Upper lobe of left lung (tissue), 6 donors: ENCODE data around the gene GNL3L. TPM values are rescaled to one million over a fixed set of nuclear protein-coding genes. Genes with fewer than 3 reads are reported as not detected.
A peak's percentile ranks its signal among the peaks of the same experiment; 100 is the strongest.

Source experiments
- ATAC-seq, 2 donors: fragments of 200-7000 bp; cut with Tn5 transposase; one replicate each; pipeline ENCODE4 v1.9.1; 2022; ENCODE audit warnings: mild to moderate bottlenecking in 2 of 2, moderate library complexity in 2 of 2; ENCODE audit not compliant: low FRiP score in 2 of 2
- DNase-seq, 2 donors: peaks; one replicate each; pipeline ENCODE4 v3.0.0-alpha.2; 2019 to 2020
- H3K27ac ChIP-seq, 4 donors: fragments of 200-600 bp; sonication (generic); one replicate each; pipeline ENCODE4 v1.5.1; 2016 to 2019
- H3K27me3 ChIP-seq, 4 donors: fragments of 200-600 bp; sonication (generic); one replicate each; pipeline ENCODE4 v1.5.1; 2017 to 2019
- H3K36me3 ChIP-seq, 4 donors: fragments of 200-600 bp; sonication (generic); one replicate each; pipeline ENCODE4 v1.5.1; 2016 to 2019
- H3K4me1 ChIP-seq, 4 donors: fragments of 200-600 bp; sonication (generic); one replicate each; pipeline ENCODE4 v1.5.1; 2018 to 2019
- H3K4me3 ChIP-seq, 4 donors: fragments of 200-600 bp; sonication (generic); one replicate each; pipeline ENCODE4 v1.5.1; 2017 to 2019; ENCODE audit warnings: mild to moderate bottlenecking in 2 of 4, moderate library complexity in 1 of 4
- H3K9me3 ChIP-seq, 4 donors: fragments of 200-600 bp; sonication (generic); one replicate each; pipeline ENCODE4 v1.5.1; 2018 to 2019
- CTCF ChIP-seq, 6 experiments: fragments of 450-650 bp in 4 of 6; fragments of 200-600 bp in 2 of 6; sonication (generic) in 2 of 6; IDR thresholded peaks; one replicate each; pipeline ENCODE4 v1.5.1; 2016 to 2019; ENCODE audit warnings: antibody characterized with exemption in 6 of 6
- EP300 ChIP-seq, 4 donors: sonication (generic); formaldehyde crosslinking; IDR thresholded peaks; one replicate each; pipeline ENCODE4 v1.5.1; 2017; ENCODE audit warnings: antibody characterized with exemption in 4 of 4, control low read depth in 2 of 4
- POLR2A ChIP-seq, 4 donors: fragments of 450-650 bp; IDR thresholded peaks; one replicate each; pipeline ENCODE4 v1.5.1; 2016 to 2017; ENCODE audit warnings: antibody characterized with exemption in 4 of 4, mild to moderate bottlenecking in 2 of 4
- POLR2AphosphoS5 ChIP-seq, 2 donors: sonication (generic); formaldehyde crosslinking; IDR thresholded peaks; one replicate each; pipeline ENCODE4 v1.5.1; 2017; ENCODE audit warnings: antibody characterized with exemption in 2 of 2
- WGBS, 2 donors: methylation state at CpG; one replicate each; pipeline ENCODE4 v1.1.5; 2017 to 2018; 5-methylcytosine and 5-hydroxymethylcytosine counted together
- total RNA-seq, 6 donors: library from RNA; depleted of rRNA in 4 of 6; stranded (reverse); fragments of >200 nt in 4 of 6; gene quantifications; one replicate each; pipeline versions ENCODE4 v1.1.0 to v1.2.1, GENCODE V29; 2016 to 2021
- donor health status: DM: no; HTN: no; CAD: no; lungs with moderate emphysema.
- donor health status: DM: no; HTN: yes; CAD: no; lungs with severe emphysema.

Gene GNL3L
- total RNA-seq, 6 donors from 2014 or later = 24.6 to 37.7 (median 29.3) TPM

GRCh38 chrX:54496517-54496852 is 33.5 kb upstream of the GNL3L start:
- Histone ChIP-seq H3K36me3 (no peaks in the 10 kb centered on the region), H3K9me3 (no peaks in the 10 kb centered on the region), H3K4me3 (peak overlapping the region in 3 of 4 donors; percentile 58 to 67 (median 65)), H3K4me1 (peaks cover 0 to 5% (median 0%) of the 10 kb centered on the region in 4 donors), H3K27me3 (peaks cover 0 to 11% (median 0%) of the 10 kb centered on the region in 4 donors), H3K27ac (peak overlapping the region in 2 of 4 donors; percentile 64 to 83)
- no peak for TF ChIP-seq CTCF (IDR thresholded peaks at IDR 0.05)
- TF ChIP-seq EP300 (IDR thresholded peaks at IDR 0.05) = no peak
- TF ChIP-seq POLR2AphosphoS5 (IDR thresholded peaks at IDR 0.05) = no peak
- TF ChIP-seq POLR2A (IDR thresholded peaks at IDR 0.05) = no peak
- DNase-seq (no peak), ATAC-seq (no peak)
- WGBS, 2 donors = 51 to 79% methylated on average over 5 of the region's 5 CpGs

- 87 to 91% methylated on average over 6 of the region's 6 CpGs for WGBS, 2 donors
- Histone ChIP-seq H3K27ac (no peak overlapping the region), H3K27me3 (peaks cover 0 to 11% (median 0%) of the 10 kb centered on the region in 4 donors), H3K4me1 (peaks cover 0 to 5% (median 0%) of the 10 kb centered on the region in 4 donors), H3K9me3 (no peaks in the 10 kb centered on the region), H3K4me3 (no peak overlapping the region), H3K36me3 (no peaks in the 10 kb centered on the region)
- no peak for ATAC-seq
- DNase-seq = no peak
- TF ChIP-seq CTCF (IDR thresholded peaks at IDR 0.05) = no peak
- no peak for TF ChIP-seq POLR2AphosphoS5 (IDR thresholded peaks at IDR 0.05)
- no peak for TF ChIP-seq EP300 (IDR thresholded peaks at IDR 0.05)
- no peak for TF ChIP-seq POLR2A (IDR thresholded peaks at IDR 0.05)
These were observed 33.1 kb upstream of the GNL3L start for GRCh38 chrX:54496936-54497335.

DNA sequence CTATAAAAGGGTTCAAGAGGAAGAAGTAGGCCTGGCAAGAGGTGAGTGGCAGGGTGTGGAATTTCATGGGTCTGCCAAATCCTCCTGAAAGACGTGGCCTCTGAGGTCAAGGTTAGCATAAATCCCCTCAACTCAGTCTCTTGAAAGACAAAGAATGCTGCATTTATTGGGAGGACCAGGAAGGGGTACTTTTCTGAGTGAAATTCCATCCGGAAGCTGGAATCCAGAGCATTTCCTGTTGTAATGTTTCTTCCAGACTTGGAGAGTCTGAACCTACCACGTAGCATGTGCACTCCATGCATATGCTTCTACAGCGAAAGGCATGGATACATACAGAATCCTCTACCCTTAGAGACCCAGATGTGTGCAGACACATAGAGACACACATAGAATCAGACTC is 20.6 kb upstream of the GNL3L start:
- Histone ChIP-seq H3K9me3 (no peaks in the 10 kb centered on the region), H3K4me3 (no peak overlapping the region), H3K27ac (no peak overlapping the region), H3K36me3 (no peaks in the 10 kb centered on the region), H3K4me1 (no peaks in the 10 kb centered on the region), H3K27me3 (no peaks in the 10 kb centered on the region)
- no peak for ATAC-seq
- TF ChIP-seq POLR2A (IDR thresholded peaks at IDR 0.05) (no peak), CTCF (IDR thresholded peaks at IDR 0.05) (no peak), POLR2AphosphoS5 (IDR thresholded peaks at IDR 0.05) (no peak), EP300 (IDR thresholded peaks at IDR 0.05) (no peak)
- DNase-seq = no peak
- 13 to 58% methylated on average over 2 to 4 of the region's 4 CpGs for WGBS, 2 donors

DNA sequence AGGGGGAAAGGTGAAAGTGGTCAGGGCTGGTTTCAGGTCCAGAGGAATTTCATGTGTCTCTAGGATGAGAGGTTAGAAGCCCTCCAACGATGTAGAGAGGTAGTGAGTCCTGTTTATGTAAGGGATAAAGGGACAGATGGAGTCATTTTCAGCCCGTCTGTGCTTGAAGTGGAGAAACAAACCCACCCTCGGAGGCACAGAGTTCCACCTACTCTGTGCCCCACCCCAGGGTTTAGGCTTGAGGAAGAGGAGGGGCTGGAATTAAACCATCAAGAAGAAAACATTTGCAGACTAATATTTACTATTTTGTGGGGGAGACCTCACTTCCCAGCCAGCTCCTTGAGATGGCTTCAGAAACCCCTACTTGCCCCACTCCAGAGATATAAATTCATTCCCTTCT is 868 bp upstream of the GNL3L start:
- Histone ChIP-seq H3K27me3 (no peaks in the 10 kb centered on the region), H3K36me3 (peaks cover 0 to 3% (median 0%) of the 10 kb centered on the region in 4 donors), H3K4me3 (peak overlapping the region in 3 of 4 donors; percentile 58 to 74 (median 67)), H3K9me3 (no peaks in the 10 kb centered on the region), H3K4me1 (peaks cover 9 to 20% (median 17%) of the 10 kb centered on the region in 4 donors), H3K27ac (peak overlapping the region in 3 of 4 donors; percentile 79 to 91 (median 86))
- 54 to 63% methylated on average over 3 of the region's 3 CpGs for WGBS, 2 donors
- ATAC-seq (no peak), DNase-seq (no peak)
- TF ChIP-seq EP300 (IDR thresholded peaks at IDR 0.05) = no peak

- peaks cover 9 to 20% (median 17%) of the 10 kb centered on the region in 4 donors for H3K4me1 ChIP-seq
- H3K27me3 ChIP-seq = no peaks in the 10 kb centered on the region
- TF ChIP-seq CTCF (IDR thresholded peaks at IDR 0.05) = no peak
- TF ChIP-seq EP300 (IDR thresholded peaks at IDR 0.05) = no peak
- TF ChIP-seq POLR2A (IDR thresholded peaks at IDR 0.05) = no peak
- no peak for TF ChIP-seq POLR2AphosphoS5 (IDR thresholded peaks at IDR 0.05)
- no peaks in the 10 kb centered on the region for H3K9me3 ChIP-seq
- peak overlapping the region; percentile 40 to 74 (median 62) for H3K4me3 ChIP-seq
- no peak for DNase-seq
- peaks cover 0 to 4% (median 0%) of the 10 kb centered on the region in 4 donors for H3K36me3 ChIP-seq
- peak; percentile 23 to 51 for ATAC-seq
- 0 to 45% methylated on average over 1 to 22 of the region's 22 CpGs for WGBS, 2 donors
- peak overlapping the region; percentile 46 to 91 (median 75) for H3K27ac ChIP-seq
These were observed 410 bp downstream of the GNL3L start for GRCh38 chrX:54530357-54530900.
